ENCODE results near the gene NKX6-2.

- TF ChIP-seq, protein P1, sequence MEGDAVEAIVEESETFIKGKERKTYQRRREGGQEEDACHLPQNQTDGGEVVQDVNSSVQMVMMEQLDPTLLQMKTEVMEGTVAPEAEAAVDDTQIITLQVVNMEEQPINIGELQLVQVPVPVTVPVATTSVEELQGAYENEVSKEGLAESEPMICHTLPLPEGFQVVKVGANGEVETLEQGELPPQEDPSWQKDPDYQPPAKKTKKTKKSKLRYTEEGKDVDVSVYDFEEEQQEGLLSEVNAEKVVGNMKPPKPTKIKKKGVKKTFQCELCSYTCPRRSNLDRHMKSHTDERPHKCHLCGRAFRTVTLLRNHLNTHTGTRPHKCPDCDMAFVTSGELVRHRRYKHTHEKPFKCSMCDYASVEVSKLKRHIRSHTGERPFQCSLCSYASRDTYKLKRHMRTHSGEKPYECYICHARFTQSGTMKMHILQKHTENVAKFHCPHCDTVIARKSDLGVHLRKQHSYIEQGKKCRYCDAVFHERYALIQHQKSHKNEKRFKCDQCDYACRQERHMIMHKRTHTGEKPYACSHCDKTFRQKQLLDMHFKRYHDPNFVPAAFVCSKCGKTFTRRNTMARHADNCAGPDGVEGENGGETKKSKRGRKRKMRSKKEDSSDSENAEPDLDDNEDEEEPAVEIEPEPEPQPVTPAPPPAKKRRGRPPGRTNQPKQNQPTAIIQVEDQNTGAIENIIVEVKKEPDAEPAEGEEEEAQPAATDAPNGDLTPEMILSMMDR (IDR thresholded peaks at IDR 0.05; ENCODE audit: low read depth, low read length) = no peak
- no peak for TF ChIP-seq EZH2phosphoT487 (IDR thresholded peaks at IDR 0.05; ENCODE audit: low read depth)
These were observed 17.4 kb downstream of the NKX6-2 start for GRCh38 chr10:132768346-132769248.

Data from OCI-LY3 (cell line).